H9 (cell line): ENCODE measurements around the gene LSG1. TPM values are rescaled to one million over a fixed set of nuclear protein-coding genes. Genes with fewer than 3 reads are reported as not detected.

Source experiments
- DNase-seq: peaks from one replicate; pipeline ENCODE4 v3.0.0-alpha.2; 2017
- H2AFZ ChIP-seq: one replicate; pipeline ENCODE4 v1.6.1; 2013; ENCODE audit warnings: mild to moderate bottlenecking, low read length, control low read depth, moderate library complexity
- H2AK5ac ChIP-seq: 2 replicates; pipeline ENCODE4 v1.6.1; 2013; ENCODE audit warnings: low read length, control low read depth, mixed read lengths; ENCODE audit not compliant: insufficient read length
- H2BK120ac ChIP-seq: one replicate; pipeline ENCODE4 v1.6.1; 2013; ENCODE audit warnings: low read depth, mild to moderate bottlenecking, low read length, control low read depth, inconsistent platforms; ENCODE audit not compliant: poor library complexity, severe bottlenecking
- H2BK12ac ChIP-seq: 2 replicates; pipeline ENCODE4 v1.6.1; 2013; ENCODE audit warnings: low read length, control low read depth, mixed read lengths, low read depth; ENCODE audit not compliant: insufficient read length
- H2BK15ac ChIP-seq: 2 replicates; pipeline ENCODE4 v1.6.1; 2013; ENCODE audit warnings: low read depth, low read length, control low read depth
- H2BK20ac ChIP-seq: one replicate; pipeline ENCODE4 v1.6.1; 2013; ENCODE audit warnings: low read depth, mild to moderate bottlenecking, low read length, control low read depth, inconsistent platforms; ENCODE audit not compliant: poor library complexity, severe bottlenecking
- H2BK5ac ChIP-seq: 2 replicates; pipeline ENCODE4 v1.6.1; 2013; ENCODE audit warnings: low read length, control low read depth, mixed read lengths; ENCODE audit not compliant: insufficient read length
- H3K14ac ChIP-seq: 2 replicates; pipeline ENCODE4 v1.6.1; 2013; ENCODE audit warnings: low read length, control low read depth; ENCODE audit not compliant: insufficient read depth
- H3K18ac ChIP-seq: 2 replicates; pipeline ENCODE4 v1.6.1; 2013; ENCODE audit warnings: low read depth, mild to moderate bottlenecking, mixed read lengths, low read length, control low read depth; ENCODE audit not compliant: insufficient read length
- H3K23ac ChIP-seq: 2 replicates; pipeline ENCODE4 v1.6.1; 2013; ENCODE audit warnings: low read length, control low read depth, mixed read lengths, low read depth; ENCODE audit not compliant: insufficient read length
- H3K23me2 ChIP-seq: 2 replicates; pipeline ENCODE4 v1.6.1; 2013; ENCODE audit warnings: low read depth, mild to moderate bottlenecking, mixed read lengths, low read length, control low read depth; ENCODE audit not compliant: insufficient read length, poor library complexity, severe bottlenecking
- H3K27ac ChIP-seq: 2 replicates; pipeline ENCODE4 v1.5.1; 2013; ENCODE audit warnings: low read length, control low read depth, mixed read lengths, low read depth; ENCODE audit not compliant: insufficient read length
- H3K27me3 ChIP-seq: 2 replicates; pipeline ENCODE4 v1.6.1; 2013; ENCODE audit warnings: low read length, control low read depth, inconsistent platforms; ENCODE audit not compliant: insufficient read depth
- H3K4ac ChIP-seq: 2 replicates; pipeline ENCODE4 v1.6.1; 2013; ENCODE audit warnings: low read depth, mild to moderate bottlenecking, control low read depth, inconsistent platforms, low read length, moderate library complexity
- H3K4me1 ChIP-seq: 2 replicates; pipeline ENCODE4 v1.6.1; 2013; ENCODE audit warnings: low read length, control low read depth, inconsistent platforms; ENCODE audit not compliant: insufficient read depth
- H3K4me2 ChIP-seq: 2 replicates; pipeline ENCODE4 v1.6.1; 2013; ENCODE audit warnings: low read length, control low read depth, mixed read lengths; ENCODE audit not compliant: insufficient read length, insufficient read depth
- H3K56ac ChIP-seq: 2 replicates; pipeline ENCODE4 v1.6.1; 2013; ENCODE audit warnings: low read depth, mild to moderate bottlenecking, mixed read lengths, low read length, control low read depth; ENCODE audit not compliant: insufficient read length
- H3K79me1 ChIP-seq: 2 replicates; pipeline ENCODE4 v1.6.1; 2013; ENCODE audit warnings: low read depth, mild to moderate bottlenecking, moderate library complexity, low read length, control low read depth, inconsistent platforms; ENCODE audit not compliant: insufficient read depth, poor library complexity, severe bottlenecking
- H3K79me2 ChIP-seq: 2 replicates; pipeline ENCODE4 v1.6.1; 2013; ENCODE audit warnings: low read length, control low read depth, inconsistent platforms; ENCODE audit not compliant: insufficient read depth
- H3K9ac ChIP-seq: 2 replicates; pipeline ENCODE4 v1.6.1; 2013; ENCODE audit warnings: low read length, control low read depth, mixed read lengths; ENCODE audit not compliant: insufficient read length; ENCODE audit errors: extremely low read depth
- H3K9me3 ChIP-seq: one replicate; pipeline ENCODE4 v1.6.1; 2013; ENCODE audit warnings: low read depth, low read length, inconsistent platforms; ENCODE audit not compliant: control insufficient read depth
- H3T11ph ChIP-seq: one replicate; pipeline ENCODE4 v1.6.1; 2013; ENCODE audit warnings: mild to moderate bottlenecking, low read length, control low read depth, inconsistent platforms
- H4K20me1 ChIP-seq: one replicate; pipeline ENCODE4 v1.6.1; 2013; ENCODE audit not compliant: control insufficient read depth, insufficient read length, insufficient read depth
- H4K5ac ChIP-seq: 2 replicates; pipeline ENCODE4 v1.6.1; 2013; ENCODE audit warnings: low read depth, mild to moderate bottlenecking, mixed read lengths, low read length, control low read depth; ENCODE audit not compliant: insufficient read length
- H4K8ac ChIP-seq: replicated peaks from 2 replicates; pipeline ENCODE4 v1.6.1; 2013; ENCODE audit warnings: low read length, control low read depth, mixed read lengths, low read depth; ENCODE audit not compliant: insufficient read length
- H4K91ac ChIP-seq: 2 replicates; pipeline ENCODE4 v1.6.1; 2013; ENCODE audit warnings: low read depth, mild to moderate bottlenecking, moderate library complexity, mixed read lengths, low read length, control low read depth; ENCODE audit not compliant: insufficient read length
- H3K27ac Mint-ChIP-seq, 3 experiments: 2 replicates in 2 of 3; 3 replicates in 1 of 3; pipeline ENCODE4 v1.8.0; 2020 to 2021; ENCODE audit warnings: mixed read lengths in 3 of 3, mild to moderate bottlenecking in 1 of 3, moderate library complexity in 1 of 3
- H3K27me3 Mint-ChIP-seq: 2 replicates; pipeline ENCODE4 v1.8.0; 2021; ENCODE audit warnings: low read depth, mild to moderate bottlenecking, moderate library complexity, mixed read lengths
- H3K36me3 Mint-ChIP-seq, 3 experiments: 2 replicates in 2 of 3; 3 replicates in 1 of 3; pipeline ENCODE4 v1.8.0; 2020 to 2021; ENCODE audit warnings: low read depth in 3 of 3, mixed read lengths in 3 of 3; ENCODE audit not compliant: insufficient read depth in 1 of 3
- H3K4me1 Mint-ChIP-seq, 2 experiments: 2 replicates each; pipeline ENCODE4 v1.8.0; 2020; ENCODE audit warnings: mixed read lengths in 2 of 2
- H3K4me3 Mint-ChIP-seq, 2 experiments: 2 replicates in 1 of 2; 3 replicates in 1 of 2; pipeline ENCODE4 v1.8.0; 2020 to 2021; ENCODE audit warnings: mild to moderate bottlenecking in 2 of 2, mixed read lengths in 2 of 2, moderate library complexity in 1 of 2
- H3K9me3 Mint-ChIP-seq, 2 experiments: 2 replicates in 1 of 2; 3 replicates in 1 of 2; pipeline ENCODE4 v1.8.0; 2020; ENCODE audit warnings: mild to moderate bottlenecking in 2 of 2, mixed read lengths in 2 of 2, moderate library complexity in 1 of 2
- WGBS: extraction: QIAGEN DNeasy Blood & Tissue Kit; methylation state at CpG from one replicate; pipeline ENCODE4 v1.1.7; 2013; ENCODE audit warnings: missing lambda C conversion rate, low lambda C conversion rate, mixed read lengths; ENCODE audit not compliant: insufficient read length; ENCODE audit errors: extremely low coverage; 5-methylcytosine and 5-hydroxymethylcytosine counted together
- total RNA-seq: library from RNA; stranded (reverse); gene quantifications from 2 replicates; pipeline ENCODE4 v1.2.1, GENCODE V29; 2021
- TF ChIP-seq, protein P1 (sequence below): fragments of 200-600 bp; sonication (generic); conservative IDR thresholded peaks from 3 replicates; pipeline ENCODE4 v1.8.0; 2021; ENCODE audit warnings: antibody characterized with exemption, mild to moderate bottlenecking

Gene LSG1
- total RNA-seq, 1 experiment from 2014 or later, result 63.3 TPM

- Histone ChIP-seq H3K27me3 (no peaks in the 10 kb centered on the region), H2BK120ac (no peak overlapping the region), H4K5ac (no peak overlapping the region), H3K27ac (no peak overlapping the region), H3K4me1 (0 out of 2 replicates have a peak, but pooled peaks cover 2% of the 10 kb centered on the region), H3K56ac (no peak overlapping the region), H4K91ac (no peak overlapping the region), H2AFZ (no peak overlapping the region), H3K23ac (no peak overlapping the region), H3K4ac (no peak overlapping the region), H3K4me2 (no peak overlapping the region), H2BK15ac (no peak overlapping the region), H3K9ac (no peak overlapping the region), H3K9me3 (no peaks in the 10 kb centered on the region), H3K79me2 (peaks cover 4% of the 10 kb centered on the region; the same call in 1 of the 2 replicates), H3K23me2 (peaks cover 4% of the 10 kb centered on the region), H3K79me1 (no peaks in the 10 kb centered on the region), H4K20me1 (no peaks in the 10 kb centered on the region), H2BK12ac (no peak overlapping the region), H3K14ac (no peak overlapping the region), H2BK5ac (no peak overlapping the region), H2BK20ac (no peak overlapping the region), H3T11ph (no peak overlapping the region), H4K8ac (no peak overlapping the region), H2AK5ac (no peak overlapping the region), H3K18ac (no peak overlapping the region)
- no peak for DNase-seq
- H3K4me3 Mint-ChIP-seq, result no peak overlapping the region
- no peaks in the 10 kb centered on the region for H3K36me3 Mint-ChIP-seq
- WGBS, result no CpG with 5 or more reads among the region's 1 CpG
- TF ChIP-seq, protein P1, sequence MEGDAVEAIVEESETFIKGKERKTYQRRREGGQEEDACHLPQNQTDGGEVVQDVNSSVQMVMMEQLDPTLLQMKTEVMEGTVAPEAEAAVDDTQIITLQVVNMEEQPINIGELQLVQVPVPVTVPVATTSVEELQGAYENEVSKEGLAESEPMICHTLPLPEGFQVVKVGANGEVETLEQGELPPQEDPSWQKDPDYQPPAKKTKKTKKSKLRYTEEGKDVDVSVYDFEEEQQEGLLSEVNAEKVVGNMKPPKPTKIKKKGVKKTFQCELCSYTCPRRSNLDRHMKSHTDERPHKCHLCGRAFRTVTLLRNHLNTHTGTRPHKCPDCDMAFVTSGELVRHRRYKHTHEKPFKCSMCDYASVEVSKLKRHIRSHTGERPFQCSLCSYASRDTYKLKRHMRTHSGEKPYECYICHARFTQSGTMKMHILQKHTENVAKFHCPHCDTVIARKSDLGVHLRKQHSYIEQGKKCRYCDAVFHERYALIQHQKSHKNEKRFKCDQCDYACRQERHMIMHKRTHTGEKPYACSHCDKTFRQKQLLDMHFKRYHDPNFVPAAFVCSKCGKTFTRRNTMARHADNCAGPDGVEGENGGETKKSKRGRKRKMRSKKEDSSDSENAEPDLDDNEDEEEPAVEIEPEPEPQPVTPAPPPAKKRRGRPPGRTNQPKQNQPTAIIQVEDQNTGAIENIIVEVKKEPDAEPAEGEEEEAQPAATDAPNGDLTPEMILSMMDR, result no peak
- peaks cover 45% of the 10 kb centered on the region for H3K27me3 Mint-ChIP-seq
- H3K27ac Mint-ChIP-seq, result no peak overlapping the region
- H3K4me1 Mint-ChIP-seq, result peaks cover 2 to 3% of the 10 kb centered on the region in 2 experiments
- H3K9me3 Mint-ChIP-seq, result no peaks in the 10 kb centered on the region
Observed at GRCh38 chr3:194676471-194676870, 4.5 kb upstream of the LSG1 start.
